Stimulated activated CD8-positive, alpha-beta memory T cell treated with anti-CD3 and anti-CD28 coated beads, Interleukin-15, amount 100 ng/mL, for 1 hour (primary cell): ENCODE measurements around the gene C15orf39.
"Not testable (repeated sequence)": the region's sequence is repeated elsewhere in the genome, so short reads cannot be mapped to it uniquely, and the experiment has no call there.

Experiments used
- DNase-seq: peaks from one replicate; pipeline ENCODE4 v3.0.0-alpha.2; 2020; ENCODE audit warnings: low read depth

Gene C15orf39

GRCh38 chr15:75212200-75212858, 10.6 kb downstream of the C15orf39 start:
- no peak for DNase-seq

DNA sequence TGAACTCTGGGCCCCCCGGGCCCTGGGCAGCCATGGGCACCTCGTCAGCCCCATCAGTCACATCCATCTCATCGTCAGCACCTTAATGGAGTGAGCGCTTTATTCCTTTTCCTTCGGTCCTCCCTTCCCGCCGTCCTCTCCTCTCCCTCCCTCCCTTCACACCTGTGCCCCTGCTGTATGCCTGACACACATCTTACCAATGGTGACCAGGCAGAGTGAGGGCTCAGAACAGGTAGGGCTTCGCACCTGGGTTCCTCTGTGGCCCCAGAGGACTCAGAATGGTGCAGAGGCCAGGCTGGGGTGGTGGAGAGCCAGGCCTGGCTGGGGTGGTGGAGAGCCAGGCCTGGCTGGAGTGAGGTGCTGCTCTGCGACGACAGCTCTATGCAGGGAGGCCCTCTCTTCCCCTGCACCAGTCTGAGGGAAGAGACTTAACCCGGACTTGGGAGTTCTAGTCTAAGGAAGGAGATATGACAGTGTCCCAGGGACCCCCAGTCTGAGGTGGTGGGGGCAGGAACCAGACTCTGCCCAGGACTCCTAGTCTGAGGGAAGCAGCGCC, 11.6 kb downstream of the C15orf39 start:
- DNase-seq: no peak

DNA sequence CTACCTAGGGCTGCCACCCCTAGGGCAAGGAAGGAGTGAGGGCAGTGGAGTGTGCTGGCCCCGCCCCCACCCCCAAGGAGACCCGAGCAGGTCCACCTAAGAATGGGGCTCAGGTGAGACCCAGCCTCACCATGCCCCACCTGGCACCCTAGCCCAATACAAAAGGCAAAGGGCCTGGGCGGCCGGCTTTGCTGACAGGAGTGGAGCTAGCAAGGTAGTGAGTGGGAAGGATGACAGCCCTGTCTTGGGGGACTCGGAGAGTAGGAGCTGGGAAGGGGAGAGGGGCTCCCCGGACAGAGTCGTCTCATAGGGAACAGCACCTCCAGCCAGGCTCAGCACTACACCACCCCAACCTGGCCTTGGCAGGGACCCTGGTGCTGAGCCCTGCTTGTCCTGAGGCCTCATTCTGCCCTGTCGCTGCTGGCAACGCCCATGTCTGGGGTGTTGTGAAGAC, 12.1 kb downstream of the C15orf39 start:
- DNase-seq: no peak

GRCh38 chr15:75214293-75215096, 12.8 kb downstream of the C15orf39 start:
- DNase-seq: no peak

DNA sequence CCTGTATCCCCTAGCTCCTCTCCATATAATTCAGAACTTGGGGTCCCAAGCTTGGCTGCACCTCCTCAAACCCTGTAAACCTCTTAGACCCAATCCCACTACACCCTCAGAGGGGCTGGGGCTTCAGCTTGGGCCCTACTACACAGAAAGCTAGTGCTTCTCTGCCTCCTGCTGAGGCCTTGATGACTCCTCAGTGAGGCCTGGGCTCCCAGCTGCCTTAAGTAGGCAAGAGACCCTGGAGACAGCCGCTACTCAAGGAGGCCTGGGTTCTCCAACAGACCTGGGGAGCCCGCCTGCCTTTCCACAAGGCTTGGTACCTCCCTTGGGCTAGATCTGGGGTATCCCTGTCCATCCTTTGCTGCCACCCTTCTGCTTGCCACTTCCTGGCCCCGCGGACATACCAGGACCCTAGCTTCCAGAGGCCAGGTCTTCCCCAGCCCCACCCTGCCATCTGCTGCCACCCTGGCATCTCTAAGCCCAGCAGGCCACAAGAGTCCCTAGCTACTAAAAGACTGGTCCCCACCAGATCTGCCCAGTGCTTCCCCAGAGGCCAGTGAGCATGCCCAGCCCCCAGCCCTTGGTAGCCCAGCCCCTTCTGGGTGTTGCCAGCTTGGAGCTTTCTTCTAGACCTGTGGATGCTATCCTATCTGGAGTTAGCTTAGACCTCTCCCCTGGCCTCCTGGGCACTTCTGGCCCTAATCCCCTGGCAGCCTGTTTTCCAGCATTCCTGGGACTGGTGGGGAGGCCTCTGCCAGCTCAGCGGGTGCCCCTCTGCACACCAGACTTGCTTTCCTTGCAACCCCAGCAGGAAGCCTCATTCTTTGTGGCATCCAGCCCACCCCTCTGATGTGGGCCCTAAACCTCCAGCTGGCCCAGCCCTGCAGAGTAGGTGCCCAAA, 13.7 kb downstream of the C15orf39 start:
- no peak for DNase-seq

DNA sequence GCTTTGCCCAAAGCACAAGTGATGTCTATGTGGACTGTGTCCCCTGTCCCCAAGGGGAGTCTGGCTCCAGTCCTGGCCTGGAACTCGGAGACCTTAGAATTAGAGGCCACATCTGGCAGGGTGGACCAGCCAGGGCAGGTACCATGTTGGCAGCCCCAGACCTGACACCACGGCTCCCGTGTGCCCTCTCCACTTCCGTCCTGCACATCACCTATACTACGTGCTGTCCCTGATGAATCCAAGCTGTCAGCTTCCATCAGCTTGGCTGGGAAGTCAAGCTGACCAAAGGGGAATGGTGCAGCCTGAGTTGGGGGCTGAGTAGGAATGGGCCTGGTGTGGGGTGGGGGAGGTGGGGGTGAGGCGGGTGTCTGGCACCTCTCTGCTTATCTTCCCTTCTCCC, 15.3 kb downstream of the C15orf39 start:
- DNase-seq: no peak

DNA sequence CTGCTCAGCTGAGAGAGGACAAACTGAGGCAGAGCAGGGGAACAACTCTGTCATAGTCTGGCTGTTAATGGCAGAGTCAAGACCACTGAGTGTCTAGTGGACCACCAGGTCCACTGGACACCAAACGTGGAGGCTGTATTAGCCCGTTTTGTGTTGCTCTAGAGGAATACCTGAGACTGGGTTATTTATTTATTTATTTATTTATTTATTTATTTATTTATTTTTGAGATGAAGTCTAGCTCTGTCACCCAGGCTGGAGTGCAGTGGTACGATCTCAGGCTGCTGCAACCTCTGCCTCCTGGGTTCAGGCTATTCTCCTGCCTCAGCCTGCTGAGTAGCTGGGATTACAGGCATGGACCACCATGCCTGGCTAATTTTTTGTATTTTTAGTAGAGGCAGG, 15.9 kb downstream of the C15orf39 start:
- DNase-seq: not testable (repeated sequence)

- DNase-seq: not testable (repeated sequence)
Measured at GRCh38 chr15:75219507-75219929, 17.8 kb downstream of the C15orf39 start.

DNA sequence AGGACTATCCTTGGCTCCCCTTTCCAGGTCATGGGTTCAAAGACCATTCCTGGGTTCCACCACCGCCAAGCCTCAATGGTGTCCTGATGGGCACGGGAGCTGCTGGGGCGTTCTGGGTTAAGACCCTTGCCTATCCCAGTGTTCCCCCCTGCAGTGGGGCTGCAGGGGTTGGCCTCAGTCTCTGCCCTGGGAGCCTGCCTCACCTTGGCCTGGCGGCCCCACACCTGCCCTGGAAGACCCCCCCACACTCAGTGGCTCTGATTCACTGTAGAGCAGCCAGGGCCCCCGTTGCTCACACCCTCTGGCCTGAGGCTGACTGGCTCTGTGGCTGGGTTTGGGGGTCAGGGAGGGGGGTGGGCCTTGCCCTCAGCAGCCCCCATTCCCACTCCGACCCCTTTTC, 22.0 kb downstream of the C15orf39 start:
- no peak for DNase-seq

DNA sequence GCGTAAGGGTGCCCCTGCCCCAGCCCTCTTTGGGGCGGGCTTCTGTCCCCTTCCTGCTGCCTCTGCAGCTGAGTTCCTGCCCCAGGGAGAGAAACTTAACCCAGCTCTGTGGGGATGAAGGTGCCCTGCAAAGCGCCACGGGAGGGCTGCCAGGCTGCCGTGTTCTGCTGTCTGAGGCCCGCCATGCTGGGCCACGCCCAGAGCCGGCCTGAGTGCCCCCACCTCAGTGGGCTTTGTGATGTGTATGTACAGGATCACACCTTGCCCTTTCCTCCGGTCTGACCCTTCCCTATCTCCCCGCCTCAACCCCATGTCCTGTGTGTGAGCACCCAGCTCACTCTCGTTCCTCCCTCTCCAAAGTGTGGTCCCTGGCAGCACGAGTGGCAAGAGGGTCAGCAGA, 22.6 kb downstream of the C15orf39 start:
- no peak for DNase-seq

DNA sequence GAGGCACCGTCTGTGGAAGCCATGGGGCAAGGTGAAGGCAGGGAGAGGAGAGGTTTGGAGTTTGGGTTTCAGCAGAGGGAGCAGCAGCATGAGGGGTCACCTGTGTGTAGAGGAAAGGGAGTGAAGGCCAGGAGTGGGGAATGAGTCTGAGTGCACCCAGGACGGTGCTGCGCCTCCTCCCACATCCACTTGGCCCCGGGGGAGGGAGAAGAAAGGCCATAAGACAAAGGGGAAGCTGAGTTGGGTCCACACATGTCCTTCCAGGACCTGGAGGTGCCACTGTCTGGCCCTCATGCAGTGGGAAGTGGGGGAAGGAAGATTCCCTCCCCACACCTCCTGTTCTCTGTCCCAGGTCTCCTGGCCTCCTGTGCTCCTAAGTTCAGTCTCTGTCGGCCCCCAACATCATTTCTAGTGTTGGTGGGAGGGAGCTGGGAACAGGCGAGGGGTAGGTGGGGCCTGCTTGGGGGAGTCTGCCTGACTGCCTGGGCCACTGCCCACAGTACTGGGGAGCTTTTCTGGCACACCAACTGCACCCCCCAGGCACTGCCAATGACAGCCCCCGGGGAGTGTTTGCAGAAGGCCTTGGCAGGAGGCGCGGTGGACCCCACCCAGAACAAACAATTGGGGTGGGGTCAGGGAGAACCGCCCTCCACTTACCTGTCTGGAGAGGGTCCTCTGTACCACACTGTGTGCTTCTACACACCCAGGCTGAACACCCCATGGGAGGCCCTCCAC, 23.6 kb downstream of the C15orf39 start:
- DNase-seq: not testable (repeated sequence)

DNA sequence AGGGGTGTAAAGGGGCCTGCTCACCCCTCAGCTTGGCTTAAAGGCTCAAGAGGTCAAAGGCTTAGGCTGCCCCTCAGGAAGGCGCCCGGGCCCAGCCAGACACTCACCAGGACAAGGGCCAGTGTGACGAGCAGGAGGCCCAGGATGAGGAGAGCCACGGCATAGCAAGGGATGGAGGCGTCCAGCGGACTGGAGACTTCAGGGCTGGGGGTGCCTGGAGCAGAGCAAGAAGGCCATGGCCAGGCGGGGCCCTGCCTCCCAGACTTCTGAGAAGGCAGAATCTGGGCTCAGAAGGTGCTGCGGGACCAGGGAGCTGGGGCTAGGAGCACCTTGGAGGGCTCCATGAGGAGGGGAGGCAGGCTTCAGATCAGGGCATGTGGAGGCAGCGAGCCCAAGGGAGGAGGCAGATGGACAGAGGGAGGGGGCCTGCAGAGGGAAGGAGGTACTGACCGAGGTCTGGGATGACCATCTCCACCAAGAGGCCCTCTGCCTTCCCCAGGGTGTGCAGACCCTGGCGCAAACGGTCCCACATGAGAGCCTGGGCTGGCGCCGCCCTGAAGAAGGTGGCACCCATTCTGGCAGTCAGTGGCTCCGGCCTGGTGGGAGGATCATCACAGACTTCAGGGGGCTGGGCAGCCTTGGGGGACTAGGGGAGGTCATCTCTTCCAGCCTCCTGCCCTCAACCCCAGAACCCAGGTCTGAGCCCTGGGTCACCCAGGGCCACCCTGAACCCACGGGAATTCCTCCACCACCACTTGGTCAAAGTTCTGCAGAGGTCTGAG, 24.5 kb downstream of the C15orf39 start:
- no peak for DNase-seq

GRCh38 chr15:75227112-75227511, 25.4 kb downstream of the C15orf39 start:
- not testable (repeated sequence) for DNase-seq

- no peak for DNase-seq
Measured at GRCh38 chr15:75227663-75228280, 26.1 kb downstream of the C15orf39 start.

- no peak for DNase-seq
Measured at GRCh38 chr15:75228787-75229186, 27.1 kb downstream of the C15orf39 start.

GRCh38 chr15:75229191-75230015, 27.7 kb downstream of the C15orf39 start:
- DNase-seq: no peak

DNA sequence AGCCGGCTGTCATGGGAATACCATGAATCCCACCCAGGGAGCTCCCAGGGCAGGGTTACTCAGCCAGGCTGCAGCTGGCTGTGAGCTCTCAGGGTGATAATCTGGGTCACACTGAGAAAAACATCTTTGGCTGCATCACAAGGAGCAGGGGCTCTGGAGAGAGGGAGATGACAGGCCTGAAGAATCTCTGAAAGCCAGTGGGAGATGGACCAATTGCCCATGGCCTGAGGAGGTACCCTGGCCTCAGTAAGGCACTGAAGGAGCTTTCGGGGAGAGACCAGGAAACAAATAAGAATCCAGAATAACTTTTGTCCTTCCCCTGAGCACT, 28.3 kb downstream of the C15orf39 start:
- no peak for DNase-seq

DNA sequence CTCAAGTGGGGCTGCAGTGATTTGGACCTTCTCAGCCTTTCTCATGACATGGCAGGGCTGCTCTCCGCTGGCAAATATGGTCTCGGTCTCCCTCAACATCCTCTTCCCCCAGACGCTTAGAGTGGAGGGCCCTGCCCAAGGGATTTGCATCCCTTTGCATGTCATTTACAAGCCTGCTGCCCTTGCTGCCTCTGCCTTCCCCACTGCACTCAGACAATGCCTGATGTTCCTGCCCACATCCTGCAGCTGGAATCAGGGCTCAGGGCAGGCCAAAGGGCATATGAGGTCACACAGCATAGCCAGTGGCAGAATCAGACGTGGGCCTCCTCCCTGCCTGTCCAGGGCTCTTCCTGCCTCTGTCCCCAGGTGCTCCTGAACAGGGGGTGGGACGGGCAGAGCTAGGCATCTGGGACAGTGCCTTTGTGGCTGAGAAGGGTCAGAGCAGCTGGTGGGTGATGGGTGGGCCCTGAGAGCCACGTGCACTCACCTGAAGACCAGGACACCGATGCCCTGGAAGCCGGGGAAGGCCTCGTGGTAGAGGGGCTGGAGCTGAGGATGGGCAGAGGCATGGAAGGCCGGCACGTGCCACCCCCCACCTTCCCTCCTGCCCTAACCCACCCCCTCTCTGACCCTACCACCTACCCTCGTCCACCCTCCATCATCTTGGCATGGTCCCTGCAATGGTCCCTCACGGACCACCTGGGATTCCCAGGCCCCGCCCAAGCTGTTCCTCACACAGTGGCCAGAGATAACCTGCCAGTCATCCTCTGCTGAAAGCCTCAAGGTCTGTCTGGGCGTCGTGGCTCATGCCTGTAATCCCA, 29.1 kb downstream of the C15orf39 start:
- DNase-seq: no peak

DNA sequence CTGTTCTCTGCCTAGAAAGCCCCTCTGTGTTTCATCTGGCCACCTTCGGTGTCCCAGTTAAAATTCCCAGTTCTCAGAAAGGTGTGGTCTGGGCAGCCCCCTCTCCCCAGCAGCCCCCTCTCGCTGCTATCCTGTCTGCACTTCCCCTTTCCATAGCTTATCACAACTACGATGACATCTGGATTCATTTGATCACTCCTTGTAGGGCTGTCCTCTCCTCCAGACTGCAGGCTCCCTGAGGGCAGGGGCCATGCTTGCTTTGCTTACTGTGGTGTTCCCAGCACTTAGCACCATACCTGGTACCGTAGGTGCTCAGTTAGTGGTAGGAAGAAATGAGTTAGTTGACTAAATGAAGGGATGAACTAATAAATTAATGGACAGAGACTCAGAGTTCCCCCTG, 30.2 kb downstream of the C15orf39 start:
- DNase-seq: no peak
